OCI-LY3 (cell line): ENCODE data around the gene DCAF8L1.
"Not testable (repeated sequence)": the region's sequence is repeated elsewhere in the genome, so short reads cannot be mapped to it uniquely, and the experiment has no call there.

Experiments used
- H2AFZ ChIP-seq: fragments of 200-600, 300-600 bp; shearing (Covaris generic); 2 replicates; pipeline ENCODE4 v1.6.0; 2014; ENCODE audit warnings: antibody characterized with exemption, low read depth, low read length
- H3K27ac ChIP-seq: fragments of 200-600, 300-600 bp; sonication (generic); 2 replicates; pipeline ENCODE4 v1.5.1; 2014; ENCODE audit warnings: mild to moderate bottlenecking, low read length, moderate library complexity, mixed read lengths
- H3K27me3 ChIP-seq: fragments of 200-600, 300-600 bp; sonication (generic); 2 replicates; pipeline ENCODE4 v1.6.1; 2014; ENCODE audit warnings: low read depth, low read length, mixed read lengths
- H3K36me3 ChIP-seq: fragments of 200-600, 300-600 bp; sonication (generic); replicated peaks from 2 replicates; pipeline ENCODE3; 2014; ENCODE audit warnings: low read depth, low read length, mixed read lengths
- H3K4me1 ChIP-seq: fragments of 300-600, 200-600 bp; sonication (generic); 2 replicates; pipeline ENCODE4 v1.6.1; 2014; ENCODE audit warnings: low read length, mixed read lengths
- H3K4me2 ChIP-seq: fragments of 200-600, 300-600 bp; sonication (generic); 2 replicates; pipeline ENCODE4 v1.6.1; 2014; ENCODE audit warnings: low read length, mixed read lengths
- H3K4me3 ChIP-seq: fragments of 300-600, 200-600 bp; sonication (generic); 2 replicates; pipeline ENCODE4 v1.5.1; 2014; ENCODE audit warnings: antibody characterized with exemption, mild to moderate bottlenecking, low read length, moderate library complexity
- H3K79me2 ChIP-seq: fragments of 300-600, 200-600 bp; shearing (Covaris generic); 2 replicates; pipeline ENCODE4 v1.6.1; 2014; ENCODE audit warnings: mild to moderate bottlenecking, low read length, mixed read lengths
- H3K9ac ChIP-seq: fragments of 300-600, 200-600 bp; shearing (Covaris generic); 2 replicates; pipeline ENCODE4 v1.6.0; 2014; ENCODE audit warnings: mild to moderate bottlenecking, low read length, moderate library complexity
- H3K9me3 ChIP-seq: fragments of 200-600, 300-600 bp; shearing (Covaris generic); 2 replicates; pipeline ENCODE4 v1.6.1; 2014; ENCODE audit warnings: low read length, mixed read lengths; ENCODE audit not compliant: insufficient read depth
- H4K20me1 ChIP-seq: fragments of 200-600, 300-600 bp; sonication (generic); 2 replicates; pipeline ENCODE4 v1.6.1; 2016; ENCODE audit warnings: low read length, mixed read lengths; ENCODE audit not compliant: insufficient read depth
- EZH2phosphoT487 ChIP-seq: fragments of 200-600 bp; shearing (Covaris generic); IDR thresholded peaks from 2 replicates; pipeline ENCODE4 v1.6.1; 2018; ENCODE audit warnings: antibody characterized with exemption, mixed run types, low read depth
- TF ChIP-seq, protein P1 (sequence below): fragments of 200-600, 300-600 bp; sonication (generic); IDR thresholded peaks from 2 replicates; pipeline ENCODE4 v1.5.1; 2014; ENCODE audit warnings: antibody characterized with exemption, low read length, low read depth

Gene DCAF8L1

DNA sequence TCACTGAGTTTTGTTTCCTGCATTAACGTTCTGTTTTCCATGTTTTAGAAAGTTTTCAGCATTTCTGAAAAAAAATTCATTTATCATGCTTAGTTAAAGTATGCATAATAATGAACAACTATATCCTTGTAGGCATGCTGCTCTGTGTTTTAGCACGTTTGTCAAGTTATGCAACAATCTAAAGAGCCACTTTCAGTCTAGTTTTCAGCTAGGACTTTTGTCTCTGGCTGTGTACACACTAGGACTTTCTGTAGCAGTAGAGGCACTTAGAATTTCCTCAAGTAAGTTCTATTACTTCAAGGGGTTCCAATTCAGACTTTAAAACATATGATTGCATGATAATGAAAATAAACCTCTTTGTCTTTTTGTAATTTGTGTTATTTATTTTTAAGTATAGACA lies 12.4 kb downstream of the DCAF8L1 start:
- Histone ChIP-seq H4K20me1 (no peaks in the 10 kb centered on the region), H3K27ac (no peak overlapping the region), H3K9me3 (no peaks in the 10 kb centered on the region), H3K27me3 (no peaks in the 10 kb centered on the region), H3K4me2 (no peak overlapping the region), H3K36me3 (no peaks in the 10 kb centered on the region), H2AFZ (0 out of 2 replicates have a peak overlapping the region, but pooled peaks have one; percentile 46), H3K4me1 (peaks cover 6% of the 10 kb centered on the region; the same call in 1 of the 2 replicates), H3K4me3 (no peak overlapping the region), H3K9ac (no peak overlapping the region), H3K79me2 (no peaks in the 10 kb centered on the region)
- TF ChIP-seq, protein P1, sequence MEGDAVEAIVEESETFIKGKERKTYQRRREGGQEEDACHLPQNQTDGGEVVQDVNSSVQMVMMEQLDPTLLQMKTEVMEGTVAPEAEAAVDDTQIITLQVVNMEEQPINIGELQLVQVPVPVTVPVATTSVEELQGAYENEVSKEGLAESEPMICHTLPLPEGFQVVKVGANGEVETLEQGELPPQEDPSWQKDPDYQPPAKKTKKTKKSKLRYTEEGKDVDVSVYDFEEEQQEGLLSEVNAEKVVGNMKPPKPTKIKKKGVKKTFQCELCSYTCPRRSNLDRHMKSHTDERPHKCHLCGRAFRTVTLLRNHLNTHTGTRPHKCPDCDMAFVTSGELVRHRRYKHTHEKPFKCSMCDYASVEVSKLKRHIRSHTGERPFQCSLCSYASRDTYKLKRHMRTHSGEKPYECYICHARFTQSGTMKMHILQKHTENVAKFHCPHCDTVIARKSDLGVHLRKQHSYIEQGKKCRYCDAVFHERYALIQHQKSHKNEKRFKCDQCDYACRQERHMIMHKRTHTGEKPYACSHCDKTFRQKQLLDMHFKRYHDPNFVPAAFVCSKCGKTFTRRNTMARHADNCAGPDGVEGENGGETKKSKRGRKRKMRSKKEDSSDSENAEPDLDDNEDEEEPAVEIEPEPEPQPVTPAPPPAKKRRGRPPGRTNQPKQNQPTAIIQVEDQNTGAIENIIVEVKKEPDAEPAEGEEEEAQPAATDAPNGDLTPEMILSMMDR: no peak
- TF ChIP-seq EZH2phosphoT487: no peak

DNA sequence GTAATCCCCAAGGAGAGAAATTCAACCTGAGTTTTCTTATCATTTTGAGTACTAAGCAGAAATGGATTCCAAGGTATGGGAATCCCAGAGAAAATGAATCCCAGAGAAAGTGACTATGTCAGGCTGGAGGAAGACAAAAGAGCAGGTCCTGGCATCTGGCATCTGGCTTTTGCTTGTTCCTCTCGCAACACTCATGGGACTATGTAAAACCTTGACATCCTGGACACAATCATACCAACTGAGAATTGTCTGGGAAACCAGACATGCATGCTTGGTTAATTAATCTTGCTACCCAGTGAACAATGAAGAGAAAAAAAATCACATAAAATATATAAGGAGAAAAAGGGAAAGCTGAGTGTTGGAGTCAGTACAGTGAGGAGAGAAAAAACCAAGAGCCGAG lies 12.9 kb downstream of the DCAF8L1 start:
- no peaks in the 10 kb centered on the region for H3K79me2 ChIP-seq
- H3K9ac ChIP-seq: no peak overlapping the region
- no peak overlapping the region for H3K4me2 ChIP-seq
- no peak overlapping the region for H3K27ac ChIP-seq
- no peaks in the 10 kb centered on the region for H4K20me1 ChIP-seq
- H3K36me3 ChIP-seq: no peaks in the 10 kb centered on the region
- TF ChIP-seq, protein P1: no peak
- no peak for TF ChIP-seq EZH2phosphoT487
- peaks cover 6% of the 10 kb centered on the region; the same call in 1 of the 2 replicates for H3K4me1 ChIP-seq
- H2AFZ ChIP-seq: peak overlapping the region; percentile 46; the same call in 1 of the 2 replicates
- no peaks in the 10 kb centered on the region for H3K27me3 ChIP-seq
- no peaks in the 10 kb centered on the region for H3K9me3 ChIP-seq
- H3K4me3 ChIP-seq: no peak overlapping the region

DNA sequence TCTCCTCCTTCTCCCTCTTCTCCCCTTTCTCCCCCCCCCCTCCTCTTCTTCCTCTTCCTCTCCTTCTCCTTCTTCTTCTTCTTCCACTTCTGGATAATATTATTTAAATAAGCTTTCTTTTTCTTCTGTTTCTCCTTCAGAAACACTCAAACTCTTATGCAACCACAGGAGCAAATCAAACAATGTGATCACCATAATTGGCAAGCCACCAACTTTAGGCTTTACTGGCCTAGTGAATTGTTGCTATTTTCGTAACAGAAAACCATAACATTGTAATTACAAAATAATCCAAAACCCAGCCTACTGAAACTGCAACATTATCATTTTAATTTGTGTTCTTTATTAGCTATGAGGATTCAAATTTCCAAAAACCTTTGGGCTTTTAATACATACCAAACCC lies 14.3 kb downstream of the DCAF8L1 start:
- Histone ChIP-seq H3K27me3 (no peaks in the 10 kb centered on the region), H3K4me3 (no peak overlapping the region), H3K4me2 (no peak overlapping the region), H3K36me3 (no peaks in the 10 kb centered on the region), H3K4me1 (peaks cover 6% of the 10 kb centered on the region; the same call in 1 of the 2 replicates), H3K9ac (no peak overlapping the region), H2AFZ (no peak overlapping the region), H4K20me1 (no peaks in the 10 kb centered on the region), H3K79me2 (no peaks in the 10 kb centered on the region), H3K27ac (no peak overlapping the region), H3K9me3 (no peaks in the 10 kb centered on the region)
- TF ChIP-seq, protein P1: no peak
- no peak for TF ChIP-seq EZH2phosphoT487

DNA sequence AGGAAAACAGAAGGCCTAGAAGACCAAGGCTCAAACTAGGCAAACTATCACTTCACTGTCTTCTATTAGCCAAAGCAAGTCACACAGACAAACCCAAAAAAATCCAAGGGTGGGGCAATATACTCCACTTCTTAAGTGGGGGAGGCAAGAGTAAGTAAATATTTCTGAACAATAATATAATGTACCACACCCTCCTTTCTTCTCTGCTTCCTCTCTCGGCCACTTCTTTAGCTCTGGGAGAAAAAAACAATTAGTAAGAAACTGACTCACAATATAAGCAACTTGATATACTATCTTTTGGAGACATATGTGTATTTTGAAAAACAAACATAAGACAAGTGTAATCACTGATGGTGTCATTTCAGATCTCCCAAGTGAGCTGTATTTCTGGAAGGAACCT lies 14.8 kb downstream of the DCAF8L1 start:
- H3K36me3 ChIP-seq: no peaks in the 10 kb centered on the region
- no peaks in the 10 kb centered on the region for H4K20me1 ChIP-seq
- H3K9me3 ChIP-seq: no peaks in the 10 kb centered on the region
- H3K79me2 ChIP-seq: no peaks in the 10 kb centered on the region
- no peak overlapping the region for H3K4me3 ChIP-seq
- peaks cover 6% of the 10 kb centered on the region; the same call in 1 of the 2 replicates for H3K4me1 ChIP-seq
- no peak overlapping the region for H3K4me2 ChIP-seq
- no peak overlapping the region for H3K27ac ChIP-seq
- no peaks in the 10 kb centered on the region for H3K27me3 ChIP-seq
- TF ChIP-seq EZH2phosphoT487: no peak
- TF ChIP-seq, protein P1: no peak
- H3K9ac ChIP-seq: no peak overlapping the region
- H2AFZ ChIP-seq: no peak overlapping the region

DNA sequence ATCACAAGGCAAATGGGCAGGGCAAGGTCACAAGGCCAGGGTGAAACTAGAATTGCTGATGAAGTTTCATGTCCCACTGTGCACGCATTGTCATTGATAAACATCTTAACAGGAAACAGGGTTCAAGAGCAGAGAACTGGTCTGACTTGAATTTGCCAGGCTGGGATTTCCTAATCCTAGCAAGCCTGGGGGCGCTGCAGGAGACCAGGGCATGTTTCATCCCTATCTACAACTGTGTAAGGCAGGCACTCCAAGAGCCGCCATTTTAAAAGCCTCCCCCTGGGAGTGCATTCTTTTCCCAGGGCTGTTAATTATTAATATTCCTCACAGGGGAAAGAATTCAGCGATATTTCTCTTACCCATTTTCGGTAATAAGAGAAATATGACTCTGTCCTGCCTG lies 15.9 kb downstream of the DCAF8L1 start:
- H4K20me1 ChIP-seq, H3K4me3 ChIP-seq, H3K36me3 ChIP-seq, H3K9me3 ChIP-seq, H3K4me1 ChIP-seq, H3K79me2 ChIP-seq, H3K27me3 ChIP-seq, H3K27ac ChIP-seq, H3K4me2 ChIP-seq, H3K9ac ChIP-seq, H2AFZ ChIP-seq: not testable (repeated sequence)
